Activated naive CD8-positive, alpha-beta T cell (primary cell): ENCODE results near the gene KCNA2.

Experiments
- H3K27ac Mint-ChIP-seq: one replicate; pipeline ENCODE4 v1.8.0; 2021; ENCODE audit warnings: mixed read lengths
- H3K27me3 Mint-ChIP-seq: one replicate; pipeline ENCODE4 v1.8.0; 2021; ENCODE audit warnings: mixed read lengths
- H3K36me3 Mint-ChIP-seq: one replicate; pipeline ENCODE4 v1.8.0; 2021; ENCODE audit warnings: mixed read lengths
- H3K4me1 Mint-ChIP-seq: one replicate; pipeline ENCODE4 v1.8.0; 2021; ENCODE audit warnings: low read depth, mixed read lengths
- H3K4me3 Mint-ChIP-seq: one replicate; pipeline ENCODE4 v1.8.0; 2021; ENCODE audit warnings: mild to moderate bottlenecking, mixed read lengths
- H3K9me3 Mint-ChIP-seq: one replicate; pipeline ENCODE4 v1.8.0; 2021; ENCODE audit warnings: low read depth, mixed read lengths

KCNA2 gene

GRCh38 chr1:110576441-110576840, 29.7 kb downstream of the KCNA2 start:
- peaks cover 7% of the 10 kb centered on the region for H3K27me3 Mint-ChIP-seq
- peaks cover 2% of the 10 kb centered on the region for H3K36me3 Mint-ChIP-seq
- H3K9me3 Mint-ChIP-seq, result no peaks in the 10 kb centered on the region
- H3K27ac Mint-ChIP-seq, result no peak overlapping the region
- H3K4me3 Mint-ChIP-seq, result no peak overlapping the region
- H3K4me1 Mint-ChIP-seq, result no peaks in the 10 kb centered on the region

GRCh38 chr1:110573314-110573713, 32.8 kb downstream of the KCNA2 start:
- no peaks in the 10 kb centered on the region for H3K36me3 Mint-ChIP-seq
- H3K4me1 Mint-ChIP-seq, result no peaks in the 10 kb centered on the region
- H3K4me3 Mint-ChIP-seq, result no peak overlapping the region
- no peaks in the 10 kb centered on the region for H3K9me3 Mint-ChIP-seq
- peaks cover 11% of the 10 kb centered on the region for H3K27me3 Mint-ChIP-seq
- no peak overlapping the region for H3K27ac Mint-ChIP-seq

GRCh38 chr1:110572751-110573150, 33.4 kb downstream of the KCNA2 start:
- Mint-ChIP-seq H3K27ac (no peak overlapping the region), H3K4me1 (no peaks in the 10 kb centered on the region), H3K4me3 (no peak overlapping the region), H3K36me3 (no peaks in the 10 kb centered on the region), H3K27me3 (peaks cover 11% of the 10 kb centered on the region), H3K9me3 (no peaks in the 10 kb centered on the region)

- H3K9me3 Mint-ChIP-seq, result no peaks in the 10 kb centered on the region
- H3K27me3 Mint-ChIP-seq, result peaks cover 8% of the 10 kb centered on the region
- H3K27ac Mint-ChIP-seq, result no peak overlapping the region
- no peaks in the 10 kb centered on the region for H3K36me3 Mint-ChIP-seq
- H3K4me1 Mint-ChIP-seq, result no peaks in the 10 kb centered on the region
- no peak overlapping the region for H3K4me3 Mint-ChIP-seq
Observed at GRCh38 chr1:110570901-110571300, 35.3 kb downstream of the KCNA2 start.

- Mint-ChIP-seq H3K9me3 (no peaks in the 10 kb centered on the region), H3K4me1 (no peaks in the 10 kb centered on the region), H3K27me3 (peaks cover 8% of the 10 kb centered on the region), H3K4me3 (no peak overlapping the region), H3K27ac (no peak overlapping the region), H3K36me3 (no peaks in the 10 kb centered on the region)
Observed at GRCh38 chr1:110570307-110570706, 35.9 kb downstream of the KCNA2 start.

- Mint-ChIP-seq H3K4me1 (no peaks in the 10 kb centered on the region), H3K27ac (no peak overlapping the region), H3K4me3 (no peak overlapping the region), H3K36me3 (no peaks in the 10 kb centered on the region), H3K9me3 (no peaks in the 10 kb centered on the region), H3K27me3 (peaks cover 11% of the 10 kb centered on the region)
Observed at GRCh38 chr1:110566836-110567235, 39.3 kb downstream of the KCNA2 start.

- H3K4me3 Mint-ChIP-seq, result no peak overlapping the region
- H3K9me3 Mint-ChIP-seq, result no peaks in the 10 kb centered on the region
- no peaks in the 10 kb centered on the region for H3K36me3 Mint-ChIP-seq
- H3K27me3 Mint-ChIP-seq, result peaks cover 11% of the 10 kb centered on the region
- H3K4me1 Mint-ChIP-seq, result no peaks in the 10 kb centered on the region
- no peak overlapping the region for H3K27ac Mint-ChIP-seq
Observed at GRCh38 chr1:110565565-110565964, 40.6 kb downstream of the KCNA2 start.

GRCh38 chr1:110563089-110563488, 43.1 kb downstream of the KCNA2 start:
- H3K4me1 Mint-ChIP-seq, result no peaks in the 10 kb centered on the region
- H3K36me3 Mint-ChIP-seq, result no peaks in the 10 kb centered on the region
- no peak overlapping the region for H3K27ac Mint-ChIP-seq
- H3K27me3 Mint-ChIP-seq, result peaks cover 5% of the 10 kb centered on the region
- H3K4me3 Mint-ChIP-seq, result no peak overlapping the region
- no peaks in the 10 kb centered on the region for H3K9me3 Mint-ChIP-seq

GRCh38 chr1:110561596-110561995, 44.6 kb downstream of the KCNA2 start:
- no peak overlapping the region for H3K27ac Mint-ChIP-seq
- peaks cover 6% of the 10 kb centered on the region for H3K27me3 Mint-ChIP-seq
- no peaks in the 10 kb centered on the region for H3K36me3 Mint-ChIP-seq
- H3K4me1 Mint-ChIP-seq, result no peaks in the 10 kb centered on the region
- H3K4me3 Mint-ChIP-seq, result no peak overlapping the region
- H3K9me3 Mint-ChIP-seq, result no peaks in the 10 kb centered on the region

GRCh38 chr1:110559157-110559556, 47.0 kb downstream of the KCNA2 start:
- Mint-ChIP-seq H3K27me3 (peaks cover 13% of the 10 kb centered on the region), H3K36me3 (no peaks in the 10 kb centered on the region), H3K4me3 (no peak overlapping the region), H3K27ac (no peak overlapping the region), H3K9me3 (no peaks in the 10 kb centered on the region), H3K4me1 (peaks cover 3% of the 10 kb centered on the region)

- Mint-ChIP-seq H3K36me3 (no peaks in the 10 kb centered on the region), H3K4me3 (no peak overlapping the region), H3K27me3 (peaks cover 21% of the 10 kb centered on the region), H3K9me3 (no peaks in the 10 kb centered on the region), H3K27ac (no peak overlapping the region), H3K4me1 (peaks cover 3% of the 10 kb centered on the region)
Observed at GRCh38 chr1:110557481-110557880, 48.7 kb downstream of the KCNA2 start.

- peaks cover 3% of the 10 kb centered on the region for H3K4me1 Mint-ChIP-seq
- H3K4me3 Mint-ChIP-seq, result no peak overlapping the region
- H3K27me3 Mint-ChIP-seq, result peaks cover 21% of the 10 kb centered on the region
- H3K36me3 Mint-ChIP-seq, result no peaks in the 10 kb centered on the region
- H3K27ac Mint-ChIP-seq, result no peak overlapping the region
- no peaks in the 10 kb centered on the region for H3K9me3 Mint-ChIP-seq
Observed at GRCh38 chr1:110556471-110556807, 49.7 kb downstream of the KCNA2 start.

GRCh38 chr1:110555807-110556470, 50.2 kb downstream of the KCNA2 start:
- H3K4me1 Mint-ChIP-seq, result peaks cover 3% of the 10 kb centered on the region
- H3K27me3 Mint-ChIP-seq, result peaks cover 21% of the 10 kb centered on the region
- H3K27ac Mint-ChIP-seq, result no peak overlapping the region
- H3K9me3 Mint-ChIP-seq, result no peaks in the 10 kb centered on the region
- peak overlapping the region; percentile 14 for H3K4me3 Mint-ChIP-seq
- H3K36me3 Mint-ChIP-seq, result no peaks in the 10 kb centered on the region

- Mint-ChIP-seq H3K4me1 (peaks cover 3% of the 10 kb centered on the region), H3K4me3 (peak overlapping the region; percentile 64), H3K36me3 (no peaks in the 10 kb centered on the region), H3K27ac (no peak overlapping the region), H3K9me3 (no peaks in the 10 kb centered on the region), H3K27me3 (peaks cover 21% of the 10 kb centered on the region)
Observed at GRCh38 chr1:110554871-110555801, 51.0 kb downstream of the KCNA2 start.

GRCh38 chr1:110551278-110551809, 54.8 kb downstream of the KCNA2 start:
- H3K27ac Mint-ChIP-seq, result no peak overlapping the region
- no peaks in the 10 kb centered on the region for H3K36me3 Mint-ChIP-seq
- H3K4me3 Mint-ChIP-seq, result no peak overlapping the region
- H3K4me1 Mint-ChIP-seq, result peaks cover 3% of the 10 kb centered on the region
- no peaks in the 10 kb centered on the region for H3K9me3 Mint-ChIP-seq
- H3K27me3 Mint-ChIP-seq, result peaks cover 17% of the 10 kb centered on the region
